ENCODE results near the gene MYOZ3.

Gene MYOZ3

GRCh38 chr5:150628936-150629485 lies 32.0 kb upstream of the MYOZ3 start:
- no peaks in the 10 kb centered on the region for H3K36me3 ChIP-seq (ENCODE audit: insufficient read depth, low read depth, low read length)
- no peaks in the 10 kb centered on the region for H3K4me1 ChIP-seq (ENCODE audit: insufficient read depth, low read length)
- no peaks in the 10 kb centered on the region for H3K9me3 ChIP-seq (ENCODE audit: insufficient read depth, low read depth, low read length)
- H3K27me3 ChIP-seq (ENCODE audit: insufficient read depth, low read length), result peaks cover 25% of the 10 kb centered on the region
- no peak overlapping the region for H3K4me3 ChIP-seq (ENCODE audit: low read length)
- no peak overlapping the region for H3K27ac ChIP-seq (ENCODE audit: low read length)
- no peak overlapping the region for H3K9ac ChIP-seq (ENCODE audit: low read depth, low read length)

- Histone ChIP-seq H3K9me3 (ENCODE audit: insufficient read depth, low read depth, low read length) (no peaks in the 10 kb centered on the region), H3K4me3 (ENCODE audit: low read length) (no peak overlapping the region), H3K36me3 (ENCODE audit: insufficient read depth, low read depth, low read length) (no peaks in the 10 kb centered on the region), H3K9ac (ENCODE audit: low read depth, low read length) (no peak overlapping the region), H3K4me1 (ENCODE audit: insufficient read depth, low read length) (no peaks in the 10 kb centered on the region), H3K27ac (ENCODE audit: low read length) (no peak overlapping the region), H3K27me3 (ENCODE audit: insufficient read depth, low read length) (peaks cover 18% of the 10 kb centered on the region)
Measured at GRCh38 chr5:150630016-150630415, 31.0 kb upstream of the MYOZ3 start.

- H3K27ac ChIP-seq (ENCODE audit: low read length), result no peak overlapping the region
- H3K27me3 ChIP-seq (ENCODE audit: insufficient read depth, low read length), result peaks cover 11% of the 10 kb centered on the region
- H3K9ac ChIP-seq (ENCODE audit: low read depth, low read length), result no peak overlapping the region
- no peaks in the 10 kb centered on the region for H3K9me3 ChIP-seq (ENCODE audit: insufficient read depth, low read depth, low read length)
- H3K4me3 ChIP-seq (ENCODE audit: low read length), result no peak overlapping the region
- H3K36me3 ChIP-seq (ENCODE audit: insufficient read depth, low read depth, low read length), result no peaks in the 10 kb centered on the region
- H3K4me1 ChIP-seq (ENCODE audit: insufficient read depth, low read length), result no peaks in the 10 kb centered on the region
Measured at GRCh38 chr5:150630461-150631325, 30.4 kb upstream of the MYOZ3 start.

- Histone ChIP-seq H3K4me1 (ENCODE audit: insufficient read depth, low read length) (no peaks in the 10 kb centered on the region), H3K27ac (ENCODE audit: low read length) (no peak overlapping the region), H3K9me3 (ENCODE audit: insufficient read depth, low read depth, low read length) (no peaks in the 10 kb centered on the region), H3K4me3 (ENCODE audit: low read length) (no peak overlapping the region), H3K36me3 (ENCODE audit: insufficient read depth, low read depth, low read length) (no peaks in the 10 kb centered on the region), H3K9ac (ENCODE audit: low read depth, low read length) (no peak overlapping the region), H3K27me3 (ENCODE audit: insufficient read depth, low read length) (peaks cover 5% of the 10 kb centered on the region; the same call in 1 of the 2 replicates)
Measured at GRCh38 chr5:150631326-150631701, 29.7 kb upstream of the MYOZ3 start.

GRCh38 chr5:150632305-150633160 lies 28.5 kb upstream of the MYOZ3 start:
- Histone ChIP-seq H3K27me3 (ENCODE audit: insufficient read depth, low read length) (no peaks in the 10 kb centered on the region), H3K9ac (ENCODE audit: low read depth, low read length) (no peak overlapping the region), H3K27ac (ENCODE audit: low read length) (no peak overlapping the region), H3K36me3 (ENCODE audit: insufficient read depth, low read depth, low read length) (no peaks in the 10 kb centered on the region), H3K4me3 (ENCODE audit: low read length) (no peak overlapping the region), H3K4me1 (ENCODE audit: insufficient read depth, low read length) (no peaks in the 10 kb centered on the region; the same call in 1 of the 2 replicates), H3K9me3 (ENCODE audit: insufficient read depth, low read depth, low read length) (no peaks in the 10 kb centered on the region)

GRCh38 chr5:150633429-150633828 lies 27.6 kb upstream of the MYOZ3 start:
- Histone ChIP-seq H3K4me3 (ENCODE audit: low read length) (no peak overlapping the region), H3K27me3 (ENCODE audit: insufficient read depth, low read length) (no peaks in the 10 kb centered on the region), H3K4me1 (ENCODE audit: insufficient read depth, low read length) (peaks cover 3% of the 10 kb centered on the region; the same call in 1 of the 2 replicates), H3K27ac (ENCODE audit: low read length) (no peak overlapping the region), H3K9ac (ENCODE audit: low read depth, low read length) (no peak overlapping the region), H3K36me3 (ENCODE audit: insufficient read depth, low read depth, low read length) (no peaks in the 10 kb centered on the region), H3K9me3 (ENCODE audit: insufficient read depth, low read depth, low read length) (no peaks in the 10 kb centered on the region)

GRCh38 chr5:150636391-150637244 lies 24.4 kb upstream of the MYOZ3 start:
- no peak overlapping the region for H3K27ac ChIP-seq (ENCODE audit: low read length)
- no peaks in the 10 kb centered on the region for H3K27me3 ChIP-seq (ENCODE audit: insufficient read depth, low read length)
- no peaks in the 10 kb centered on the region for H3K9me3 ChIP-seq (ENCODE audit: insufficient read depth, low read depth, low read length)
- peaks cover 8% of the 10 kb centered on the region for H3K4me1 ChIP-seq (ENCODE audit: insufficient read depth, low read length)
- H3K9ac ChIP-seq (ENCODE audit: low read depth, low read length), result no peak overlapping the region
- H3K4me3 ChIP-seq (ENCODE audit: low read length), result no peak overlapping the region
- no peaks in the 10 kb centered on the region for H3K36me3 ChIP-seq (ENCODE audit: insufficient read depth, low read depth, low read length)

GRCh38 chr5:150637245-150638052 lies 23.6 kb upstream of the MYOZ3 start:
- H3K4me3 ChIP-seq (ENCODE audit: low read length), result no peak overlapping the region
- no peaks in the 10 kb centered on the region for H3K27me3 ChIP-seq (ENCODE audit: insufficient read depth, low read length)

GRCh38 chr5:150638053-150638444 lies 23.0 kb upstream of the MYOZ3 start:
- Histone ChIP-seq H3K9ac (ENCODE audit: low read depth, low read length) (0 out of 2 replicates have a peak overlapping the region, but pooled peaks have one; percentile 4), H3K4me1 (ENCODE audit: insufficient read depth, low read length) (peaks cover 8% of the 10 kb centered on the region), H3K4me3 (ENCODE audit: low read length) (no peak overlapping the region), H3K36me3 (ENCODE audit: insufficient read depth, low read depth, low read length) (no peaks in the 10 kb centered on the region), H3K27ac (ENCODE audit: low read length) (no peak overlapping the region), H3K9me3 (ENCODE audit: insufficient read depth, low read depth, low read length) (no peaks in the 10 kb centered on the region), H3K27me3 (ENCODE audit: insufficient read depth, low read length) (no peaks in the 10 kb centered on the region)

More at GRCh38 chr5:150637245-150638052, 23.6 kb upstream of the MYOZ3 start:
- Histone ChIP-seq H3K9ac (ENCODE audit: low read depth, low read length) (no peak overlapping the region), H3K27ac (ENCODE audit: low read length) (no peak overlapping the region), H3K4me1 (ENCODE audit: insufficient read depth, low read length) (peaks cover 8% of the 10 kb centered on the region), H3K36me3 (ENCODE audit: insufficient read depth, low read depth, low read length) (no peaks in the 10 kb centered on the region), H3K9me3 (ENCODE audit: insufficient read depth, low read depth, low read length) (no peaks in the 10 kb centered on the region)

- no peak overlapping the region for H3K27ac ChIP-seq (ENCODE audit: low read length)
Measured at GRCh38 chr5:150638488-150639376, 22.3 kb upstream of the MYOZ3 start.

More at GRCh38 chr5:150638488-150639376, 22.3 kb upstream of the MYOZ3 start:
- Histone ChIP-seq H3K36me3 (ENCODE audit: insufficient read depth, low read depth, low read length) (no peaks in the 10 kb centered on the region), H3K9ac (ENCODE audit: low read depth, low read length) (0 out of 2 replicates have a peak overlapping the region, but pooled peaks have one; percentile 4), H3K4me3 (ENCODE audit: low read length) (no peak overlapping the region), H3K4me1 (ENCODE audit: insufficient read depth, low read length) (peaks cover 8% of the 10 kb centered on the region), H3K9me3 (ENCODE audit: insufficient read depth, low read depth, low read length) (no peaks in the 10 kb centered on the region), H3K27me3 (ENCODE audit: insufficient read depth, low read length) (no peaks in the 10 kb centered on the region)
